ENCODE results near the gene CNGA3.

The CNGA3 gene

DNA sequence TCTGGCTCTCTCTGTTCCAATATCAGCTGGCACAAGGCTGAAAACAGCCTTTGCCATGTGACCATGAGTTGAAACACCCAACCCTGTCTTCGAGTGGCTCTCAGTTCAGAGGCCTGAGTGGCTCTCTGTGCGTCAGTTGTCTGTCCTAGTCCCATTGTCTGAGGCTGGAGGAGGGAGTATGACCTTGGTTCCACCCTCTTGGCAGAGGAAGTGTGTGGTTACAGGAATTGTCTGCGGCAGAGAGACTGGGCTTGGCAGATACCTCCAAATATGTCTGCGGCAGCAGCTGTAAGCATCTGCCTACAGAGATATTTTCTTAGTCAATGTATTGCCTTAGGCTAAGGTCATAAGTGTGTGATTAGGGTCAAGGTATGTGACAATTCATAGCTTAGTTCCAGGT lies 32.6 kb downstream of the CNGA3 start:
- no peak for DNase-seq

DNA sequence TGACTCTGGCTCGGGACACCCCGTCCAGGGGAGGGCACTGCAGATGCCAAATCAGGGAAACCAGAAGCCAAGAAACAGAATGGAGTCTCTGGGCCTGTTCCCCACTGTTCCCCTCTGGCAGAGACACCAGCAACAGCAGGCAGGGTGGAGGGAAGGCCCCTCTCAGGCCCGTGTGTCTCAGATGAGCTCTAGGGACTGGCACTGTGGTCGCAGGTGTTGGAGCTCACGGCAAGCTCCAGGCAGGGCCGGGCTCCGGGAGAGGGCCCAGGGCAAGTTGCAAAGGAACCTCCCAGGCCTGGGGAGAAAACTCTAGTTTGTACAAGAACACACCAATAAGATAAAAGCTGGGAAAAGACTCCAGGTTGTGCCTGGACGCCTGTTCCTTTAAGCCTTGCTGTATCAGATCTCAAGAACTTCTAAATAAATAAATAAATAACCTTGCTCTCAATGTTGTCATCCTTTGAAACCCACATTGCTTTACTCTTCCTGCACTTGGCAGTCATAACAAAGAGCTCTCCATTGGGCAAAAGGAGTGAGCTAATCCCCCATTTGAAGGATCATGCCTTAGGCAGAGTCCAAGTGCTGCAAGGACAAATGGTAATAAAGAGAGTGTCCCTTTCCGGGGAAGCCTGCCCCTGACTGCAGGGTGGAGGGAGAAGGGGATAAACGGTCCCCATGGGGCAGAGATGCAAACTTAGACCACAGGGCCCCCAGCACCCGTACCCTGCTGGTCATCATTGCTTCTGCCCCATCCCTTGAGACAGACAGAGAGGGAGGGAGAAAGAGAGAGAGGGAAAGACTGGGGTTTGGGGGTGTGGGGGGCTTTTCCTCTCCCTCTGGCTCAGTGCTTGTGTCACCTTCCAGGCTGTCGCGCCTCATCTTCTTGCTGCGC lies 33.3 kb downstream of the CNGA3 start:
- no peak for DNase-seq

DNA sequence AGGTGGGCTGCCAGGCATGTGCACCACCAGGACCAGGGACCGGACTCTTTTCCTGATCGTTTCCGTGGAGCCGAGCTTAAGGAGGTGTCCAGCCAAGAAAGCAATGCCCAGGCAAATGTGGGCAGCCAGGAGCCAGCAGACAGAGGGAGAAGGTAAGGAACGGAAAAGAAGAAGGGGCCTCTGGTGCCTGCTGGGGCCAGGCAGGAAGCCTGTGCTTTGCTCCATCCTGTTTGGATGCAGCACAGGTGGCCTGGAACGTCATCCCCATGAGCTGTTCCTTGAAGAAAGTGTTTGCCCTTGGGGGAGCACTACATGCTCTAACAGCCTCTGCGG lies 33.9 kb downstream of the CNGA3 start:
- DNase-seq, result no peak

- DNase-seq, result no peak
Observed at GRCh38 chr2:98381494-98381893, 35.2 kb downstream of the CNGA3 start.

GRCh38 chr2:98382086-98382485 lies 35.8 kb downstream of the CNGA3 start:
- DNase-seq, result no peak

GRCh38 chr2:98382739-98383138 lies 36.5 kb downstream of the CNGA3 start:
- DNase-seq, result no peak

DNA sequence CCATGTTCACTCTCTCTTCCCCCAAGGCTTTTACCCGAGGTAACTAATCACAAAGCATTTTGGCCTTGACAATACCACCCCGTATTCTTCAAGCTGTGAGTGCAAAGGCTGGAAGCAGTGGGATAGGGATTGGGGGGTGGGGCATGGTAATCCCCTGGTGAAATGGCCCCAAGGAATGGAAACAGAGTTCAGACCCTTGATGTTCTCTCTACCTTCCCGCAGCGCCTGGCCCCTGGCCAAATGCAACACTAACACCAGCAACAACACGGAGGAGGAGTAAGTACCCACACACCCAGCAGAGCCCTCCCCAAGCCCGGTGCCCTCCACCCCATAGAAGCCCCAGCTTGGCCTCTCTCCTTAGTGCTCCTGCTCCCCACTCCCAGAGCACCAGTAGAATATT lies 36.9 kb downstream of the CNGA3 start:
- no peak for DNase-seq

DNA sequence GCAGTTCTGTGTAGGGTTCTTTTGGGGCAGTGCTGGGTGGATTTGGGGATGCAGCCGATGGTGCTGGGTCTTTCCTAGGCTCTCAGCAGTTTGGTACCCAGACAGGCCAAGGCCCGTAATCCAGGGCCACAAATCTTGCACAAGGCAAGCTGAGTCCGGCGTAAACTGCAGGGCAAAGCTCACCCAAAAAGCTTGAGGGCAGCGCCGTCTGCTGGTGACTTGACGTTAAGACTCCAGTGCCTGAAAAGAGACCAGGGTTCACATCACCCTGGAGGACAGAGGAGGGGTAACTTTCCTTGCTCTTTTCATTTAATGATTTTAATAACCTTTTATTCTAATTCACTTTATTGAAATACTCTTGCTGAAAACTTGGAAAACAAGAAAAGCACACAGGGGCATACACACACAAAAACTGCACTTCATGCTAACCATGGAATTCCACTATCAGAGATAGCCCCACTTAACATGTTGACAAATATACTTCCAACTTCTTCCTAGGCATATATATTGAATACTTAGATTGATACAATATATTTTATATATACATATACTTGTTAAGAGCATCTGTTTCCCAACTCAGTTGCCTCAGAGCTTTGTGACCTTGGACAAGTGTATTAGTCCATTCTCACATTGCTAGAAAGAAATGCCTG lies 38.9 kb downstream of the CNGA3 start:
- DNase-seq, result no peak

- DNase-seq, result no peak
Observed at GRCh38 chr2:98387478-98387877, 41.2 kb downstream of the CNGA3 start.

- no peak for DNase-seq
Observed at GRCh38 chr2:98388081-98388480, 41.8 kb downstream of the CNGA3 start.

- no peak for DNase-seq
Observed at GRCh38 chr2:98388601-98389250, 42.5 kb downstream of the CNGA3 start.

DNA sequence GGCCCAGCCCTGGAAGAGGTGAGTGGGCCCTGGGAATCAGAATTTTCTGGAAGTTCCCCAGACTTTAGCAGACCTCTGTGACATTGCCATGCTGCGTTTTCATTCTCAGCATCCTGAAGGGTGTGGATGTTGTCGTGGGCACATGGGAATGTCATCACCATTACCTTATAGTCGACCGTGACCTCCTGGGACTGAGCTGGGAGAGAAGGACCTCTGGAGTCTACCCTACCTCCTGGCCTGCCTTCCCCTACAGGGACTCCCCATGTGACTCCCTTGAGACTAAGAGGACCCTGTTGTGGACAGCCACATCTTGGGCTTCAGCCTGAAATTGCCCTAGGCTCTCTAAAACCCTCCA lies 43.0 kb downstream of the CNGA3 start:
- DNase-seq, result no peak

DNA sequence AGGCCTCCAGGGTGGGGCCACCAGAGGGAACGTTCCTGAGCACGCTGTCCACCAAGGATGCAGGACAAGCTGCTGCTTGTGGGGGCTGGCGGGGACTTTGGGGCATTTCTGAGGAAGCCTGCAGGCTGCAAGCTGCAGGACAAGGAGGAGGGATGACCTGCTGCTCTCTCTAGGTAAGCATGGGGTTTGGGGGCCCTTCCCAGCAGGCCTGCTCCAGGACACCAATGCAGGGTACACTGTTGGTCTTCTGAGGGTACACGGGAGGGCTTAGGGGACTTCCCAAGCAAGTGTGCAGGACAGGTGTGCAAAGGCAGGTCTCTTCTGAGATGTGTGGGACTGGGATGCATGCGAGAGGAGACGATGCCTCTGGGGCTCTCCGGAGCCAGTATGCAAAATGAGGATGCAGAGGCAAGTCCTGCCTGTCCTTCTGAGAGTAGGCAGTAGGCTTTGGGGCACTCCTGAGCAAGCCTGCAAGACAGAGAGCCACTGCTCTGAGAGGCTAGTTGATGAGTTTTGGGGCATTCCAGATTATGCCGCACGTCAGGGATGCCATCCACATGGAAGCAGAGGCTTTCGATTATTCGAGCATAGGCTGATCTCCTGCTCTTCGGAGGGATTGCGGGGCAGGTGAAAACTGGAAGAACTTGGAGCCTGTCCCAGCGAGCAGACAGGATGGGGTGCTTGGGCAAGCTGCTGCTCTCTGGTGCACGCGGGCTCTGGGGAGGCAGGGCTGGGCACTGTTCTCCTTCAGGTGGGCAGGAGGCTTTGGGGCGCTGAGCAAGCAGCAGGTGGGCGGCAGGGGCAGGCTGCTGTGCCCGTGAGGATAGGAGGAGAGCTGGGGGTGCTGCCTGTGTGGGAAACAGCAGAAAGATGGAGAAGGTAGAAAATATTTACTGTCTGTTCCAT lies 44.6 kb downstream of the CNGA3 start:
- DNase-seq, result no peak

DNA sequence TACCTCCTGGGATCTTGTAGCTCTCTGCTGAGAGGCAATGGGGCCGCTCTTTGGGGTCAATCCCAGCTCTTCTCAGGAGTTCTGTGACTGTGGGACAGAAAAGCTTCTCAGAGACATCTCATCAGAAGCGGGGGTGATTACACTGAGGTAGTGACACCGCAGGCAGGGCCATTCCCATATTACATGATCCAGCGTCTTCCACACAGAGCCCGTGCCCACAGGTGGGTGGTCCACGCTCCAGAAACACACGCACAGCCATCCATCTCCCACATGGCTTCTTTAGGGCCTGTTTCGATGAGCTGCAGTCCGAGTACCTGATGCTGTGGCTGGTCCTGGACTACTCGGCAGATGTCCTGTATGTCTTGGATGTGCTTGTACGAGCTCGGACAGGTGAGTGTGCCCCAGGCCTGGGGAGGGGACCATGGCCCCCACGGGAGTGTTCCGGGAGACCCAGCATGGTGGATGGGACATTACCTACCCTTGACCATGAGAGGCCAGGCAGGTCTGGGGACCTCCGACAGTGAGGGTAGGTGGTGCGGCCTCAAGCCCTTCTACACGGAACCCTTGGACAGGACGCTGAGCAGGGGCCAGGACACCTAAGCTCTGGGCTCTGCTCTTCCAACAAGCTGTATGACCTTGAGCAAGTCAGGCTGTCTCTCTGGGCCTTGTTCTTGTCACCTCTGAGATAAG lies 45.5 kb downstream of the CNGA3 start:
- no peak for DNase-seq

DNA sequence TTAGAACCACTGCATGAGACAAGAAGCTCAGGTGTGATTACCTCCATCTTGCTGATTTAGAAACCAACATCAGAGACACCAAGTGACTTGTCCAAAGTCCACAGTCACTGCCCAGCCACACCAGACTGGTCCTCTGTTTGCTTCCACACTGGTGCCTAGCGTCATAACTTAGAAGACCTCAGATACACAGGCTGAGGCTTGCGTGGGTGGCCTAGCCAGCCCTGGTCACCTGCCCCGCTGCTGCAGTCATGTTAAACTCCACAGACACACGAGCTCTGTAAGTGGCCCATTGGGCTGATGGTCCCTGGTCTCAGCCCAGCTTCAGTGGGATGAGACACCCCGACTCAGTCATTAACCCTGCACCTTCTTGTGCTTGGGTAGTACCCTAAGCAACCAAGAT lies 47.1 kb downstream of the CNGA3 start:
- DNase-seq, result no peak

DNA sequence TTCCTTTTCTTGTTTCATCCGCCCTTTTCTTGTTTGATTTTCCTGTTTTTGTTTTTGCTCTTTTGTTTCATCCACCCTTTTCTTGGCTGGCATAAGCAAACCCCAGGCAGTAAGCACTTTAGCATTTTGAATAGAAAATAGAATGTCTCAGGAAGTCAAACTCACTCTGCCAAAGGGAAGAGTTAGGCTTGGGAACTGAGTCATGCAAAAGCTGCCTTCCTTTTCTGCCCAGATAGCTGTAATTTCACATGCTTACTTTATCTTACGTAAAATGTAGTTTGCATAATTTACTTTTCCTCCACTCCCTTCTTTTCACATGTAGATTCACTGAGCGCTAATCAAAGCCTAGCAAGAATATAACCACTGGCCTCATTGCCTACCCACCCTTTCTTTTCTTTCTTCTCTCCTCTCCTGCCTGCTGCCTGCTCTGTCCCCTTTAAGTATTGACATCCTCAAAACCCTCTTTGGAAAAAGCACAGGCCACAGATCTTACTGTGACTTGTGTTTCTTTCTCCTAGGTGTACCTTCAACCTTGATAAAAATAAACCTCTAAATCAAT lies 48.4 kb downstream of the CNGA3 start:
- no peak for DNase-seq

DNA sequence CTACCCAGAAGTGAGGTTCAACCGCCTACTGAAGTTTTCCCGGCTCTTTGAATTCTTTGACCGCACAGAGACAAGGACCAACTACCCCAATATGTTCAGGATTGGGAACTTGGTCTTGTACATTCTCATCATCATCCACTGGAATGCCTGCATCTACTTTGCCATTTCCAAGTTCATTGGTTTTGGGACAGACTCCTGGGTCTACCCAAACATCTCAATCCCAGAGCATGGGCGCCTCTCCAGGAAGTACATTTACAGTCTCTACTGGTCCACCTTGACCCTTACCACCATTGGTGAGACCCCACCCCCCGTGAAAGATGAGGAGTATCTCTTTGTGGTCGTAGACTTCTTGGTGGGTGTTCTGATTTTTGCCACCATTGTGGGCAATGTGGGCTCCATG lies 49.7 kb downstream of the CNGA3 start:
- DNase-seq, result no peak

DNA sequence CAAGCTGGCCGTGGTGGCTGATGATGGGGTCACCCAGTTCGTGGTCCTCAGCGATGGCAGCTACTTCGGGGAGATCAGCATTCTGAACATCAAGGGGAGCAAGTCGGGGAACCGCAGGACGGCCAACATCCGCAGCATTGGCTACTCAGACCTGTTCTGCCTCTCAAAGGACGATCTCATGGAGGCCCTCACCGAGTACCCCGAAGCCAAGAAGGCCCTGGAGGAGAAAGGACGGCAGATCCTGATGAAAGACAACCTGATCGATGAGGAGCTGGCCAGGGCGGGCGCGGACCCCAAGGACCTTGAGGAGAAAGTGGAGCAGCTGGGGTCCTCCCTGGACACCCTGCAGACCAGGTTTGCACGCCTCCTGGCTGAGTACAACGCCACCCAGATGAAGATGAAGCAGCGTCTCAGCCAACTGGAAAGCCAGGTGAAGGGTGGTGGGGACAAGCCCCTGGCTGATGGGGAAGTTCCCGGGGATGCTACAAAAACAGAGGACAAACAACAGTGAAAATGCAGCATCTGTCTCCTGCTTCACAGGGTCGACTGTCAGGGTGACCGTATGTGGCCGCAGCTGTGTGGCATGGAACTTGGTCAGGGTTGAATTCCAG lies 50.6 kb downstream of the CNGA3 start:
- DNase-seq, result no peak

- no peak for DNase-seq
Observed at GRCh38 chr2:98399140-98399539, 52.9 kb downstream of the CNGA3 start.

GRCh38 chr2:98403878-98404277 lies 57.6 kb downstream of the CNGA3 start:
- DNase-seq, result no peak

DNA sequence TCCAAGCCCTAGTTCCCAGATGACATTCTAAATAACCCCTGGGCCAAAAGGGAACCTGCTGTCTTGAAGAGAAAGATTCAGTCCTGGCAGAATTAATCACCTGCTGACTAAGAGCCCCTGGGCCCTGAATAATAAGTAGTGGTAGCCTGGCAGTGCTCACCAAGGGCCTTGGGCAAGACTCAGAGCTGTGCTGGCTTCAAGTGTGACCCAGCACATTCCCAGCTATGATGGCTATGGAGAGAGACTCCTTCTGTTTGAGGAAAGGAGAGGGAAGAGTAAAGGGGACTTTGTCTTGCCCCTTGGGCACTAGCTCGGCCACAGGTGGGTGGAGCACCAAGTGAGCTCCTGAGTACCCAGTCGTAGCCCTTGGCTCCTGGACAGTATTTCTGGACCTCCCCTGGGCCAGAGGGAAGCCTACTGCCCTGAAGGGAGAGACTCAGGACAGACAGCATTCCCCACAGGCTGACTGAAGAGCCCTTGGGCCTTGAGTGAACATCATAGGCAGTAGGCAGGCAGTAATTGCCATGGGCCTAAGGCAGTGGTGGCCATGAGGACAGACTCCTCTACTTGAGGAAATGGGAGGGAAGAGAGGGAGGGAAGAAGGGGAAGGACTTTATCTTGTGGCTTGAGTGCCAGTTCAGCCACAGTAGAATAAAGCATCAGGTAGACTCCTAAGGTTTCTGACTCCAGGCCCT lies 58.4 kb downstream of the CNGA3 start:
- no peak for DNase-seq
